Tibial nerve (tissue), 4 donors: ENCODE results near the gene TRMT2A. TPM values are rescaled to one million over a fixed set of nuclear protein-coding genes. Genes with fewer than 3 reads are reported as not detected.
A peak's percentile ranks its signal among the peaks of the same experiment; 100 is the strongest.

Experiments used
- DNase-seq, 2 donors: peaks; one replicate each; pipeline ENCODE4 v3.0.0-alpha.2; 2019; ENCODE audit warnings: low spot score in 2 of 2
- H3K27ac ChIP-seq, 4 donors: fragments of 200-600 bp; sonication (generic) in 3 of 4; one replicate each; pipeline ENCODE4 v1.5.1; 2017 to 2019; ENCODE audit warnings: mild to moderate bottlenecking in 1 of 4
- H3K27me3 ChIP-seq, 2 donors: fragments of 200-600 bp; sonication (generic) in 1 of 2; one replicate each; pipeline versions ENCODE4 v1.5.1 to v1.6.0; 2017 to 2019
- H3K36me3 ChIP-seq, 3 donors: fragments of 200-600 bp; sonication (generic); one replicate each; pipeline ENCODE4 v1.5.1; 2018 to 2019
- H3K4me1 ChIP-seq, 4 donors: fragments of 200-600 bp; sonication (generic) in 3 of 4; one replicate each; pipeline ENCODE4 v1.5.1; 2017 to 2019
- H3K4me3 ChIP-seq, 4 donors: fragments of 200-600 bp; sonication (generic) in 3 of 4; one replicate each; pipeline ENCODE4 v1.5.1; 2017 to 2019; ENCODE audit warnings: mild to moderate bottlenecking in 1 of 4, moderate library complexity in 1 of 4
- H3K9me3 ChIP-seq, 4 donors: fragments of 200-600 bp; sonication (generic) in 3 of 4; one replicate each; pipeline ENCODE4 v1.5.1; 2017 to 2019
- CTCF ChIP-seq, 5 experiments: fragments of 200-600 bp in 3 of 5; fragments of 450-650 bp in 2 of 5; sonication (generic) in 3 of 5; IDR thresholded peaks; one replicate each; pipeline ENCODE4 v1.5.1; 2016 to 2019; ENCODE audit warnings: antibody characterized with exemption in 5 of 5, mild to moderate bottlenecking in 3 of 5, moderate library complexity in 2 of 5
- EP300 ChIP-seq, 2 donors: sonication (generic); formaldehyde crosslinking; IDR thresholded peaks; one replicate each; pipeline ENCODE4 v1.6.1; 2017; ENCODE audit warnings: antibody characterized with exemption in 2 of 2, mild to moderate bottlenecking in 1 of 2
- POLR2A ChIP-seq, 2 donors: fragments of 450-650 bp; IDR thresholded peaks; one replicate each; pipeline ENCODE4 v1.6.1; 2017; ENCODE audit warnings: antibody characterized with exemption in 2 of 2, mild to moderate bottlenecking in 2 of 2, moderate library complexity in 2 of 2
- WGBS, 2 donors: methylation state at CpG; one replicate each; pipeline ENCODE4 v1.1.5; 2018; 5-methylcytosine and 5-hydroxymethylcytosine counted together
- total RNA-seq, 4 donors: library from RNA; depleted of rRNA; stranded (reverse); fragments of >200 nt; gene quantifications; one replicate each; pipeline ENCODE4 v1.1.0, GENCODE V29; 2016

Gene TRMT2A
- total RNA-seq, 4 donors from 2014 or later, result 39.0 to 139 (median 55.9) TPM

- Histone ChIP-seq H3K9me3 (no peaks in the 10 kb centered on the region), H3K27ac (peak overlapping the region in 3 of 4 donors; percentile 67 to 92 (median 92)), H3K4me1 (peaks cover 0 to 78% (median 24%) of the 10 kb centered on the region in 4 donors), H3K4me3 (peak overlapping the region; percentile 84 to 98 (median 96)), H3K36me3 (peaks cover 0 to 61% (median under 1%) of the 10 kb centered on the region in 3 donors), H3K27me3 (no peaks in the 10 kb centered on the region)
- 8 to 11% methylated on average over 8 of the region's 8 CpGs for WGBS, 2 donors
- DNase-seq, result no peak
- TF ChIP-seq EP300 (IDR thresholded peaks at IDR 0.05) (no peak), CTCF (IDR thresholded peaks at IDR 0.05) (no peak), POLR2A (IDR thresholded peaks at IDR 0.05) (no peak)
These were observed 1.4 kb upstream of the TRMT2A start for GRCh38 chr22:20118300-20119020.

- H3K36me3 ChIP-seq, result peaks cover 0 to 68% (median 5%) of the 10 kb centered on the region in 3 donors
- no peaks in the 10 kb centered on the region for H3K9me3 ChIP-seq
- peak overlapping the region; percentile 84 to 98 (median 96) for H3K4me3 ChIP-seq
- DNase-seq, result no peak
- H3K27me3 ChIP-seq, result no peaks in the 10 kb centered on the region
- TF ChIP-seq POLR2A (IDR thresholded peaks at IDR 0.05) (no peak), EP300 (IDR thresholded peaks at IDR 0.05) (no peak), CTCF (IDR thresholded peaks at IDR 0.05) (no peak)
- peaks cover 0 to 82% (median 24%) of the 10 kb centered on the region in 4 donors for H3K4me1 ChIP-seq
- WGBS, 2 donors, result 0 to 2% methylated on average over 19 to 42 of the region's 66 CpGs
- H3K27ac ChIP-seq, result peak overlapping the region; percentile 6 to 92 (median 80)
These were observed 740 bp upstream of the TRMT2A start for GRCh38 chr22:20117633-20118299.

- TF ChIP-seq CTCF (IDR thresholded peaks at IDR 0.05), result no peak
- no peak for TF ChIP-seq POLR2A (IDR thresholded peaks at IDR 0.05)
- TF ChIP-seq EP300 (IDR thresholded peaks at IDR 0.05), result no peak
- 10 to 11% methylated on average over 27 of the region's 27 CpGs for WGBS, 2 donors
- H3K4me3 ChIP-seq, result peak overlapping the region; percentile 84 to 98 (median 91)
- no peaks in the 10 kb centered on the region for H3K9me3 ChIP-seq
- H3K36me3 ChIP-seq, result peaks cover 0 to 71% (median 5%) of the 10 kb centered on the region in 3 donors
- peak overlapping the region; percentile 86 to 94 (median 92) for H3K27ac ChIP-seq
- H3K27me3 ChIP-seq, result no peaks in the 10 kb centered on the region
- peaks cover 0 to 82% (median 32%) of the 10 kb centered on the region in 4 donors for H3K4me1 ChIP-seq
- no peak for DNase-seq
These were observed 563 bp downstream of the TRMT2A start for GRCh38 chr22:20116376-20116950.

- Histone ChIP-seq H3K27ac (peak within 1 kb of the TSS; percentile 86 to 94 (median 92)), H3K36me3 (peaks cover 0 to 71% (median 5%) of the 10 kb centered on the region in 3 donors), H3K4me3 (peak within 1 kb of the TSS; percentile 84 to 98 (median 91)), H3K4me1 (peaks cover 0 to 76% (median 32%) of the 10 kb centered on the region in 4 donors), H3K9me3 (no peaks in the 10 kb centered on the region), H3K27me3 (no peaks in the 10 kb centered on the region)
- no peak for TF ChIP-seq EP300 (IDR thresholded peaks at IDR 0.05)
- TF ChIP-seq CTCF (IDR thresholded peaks at IDR 0.05), result no peak
- TF ChIP-seq POLR2A (IDR thresholded peaks at IDR 0.05), result no peak
- WGBS, 2 donors, result 45 to 65% methylated on average over 18 to 19 of the region's 30 CpGs
- DNase-seq, result no peak
These were observed 1.2 kb downstream of the TRMT2A start, which contains the start of gene RANBP1 for GRCh38 chr22:20115691-20116375. TSS of gene RANBP1 (plus strand) at chr22:20116104. CDS start at chr22:20116185, 81 bp downstream.
